Dedifferentiated amniotic fluid mesenchymal stem cell (primary cell): Measurements from ENCODE around the gene NRG3.

Experiments
- DNase-seq: peaks from one replicate; pipeline ENCODE4 v3.0.0-alpha.2; 2016; ENCODE audit errors: extremely low spot score

Gene NRG3

GRCh38 chr10:82089327-82089726 lies 214.3 kb downstream of the NRG3 start:
- no peak for DNase-seq

- no peak for DNase-seq
Measured at GRCh38 chr10:82091413-82091812, 216.4 kb downstream of the NRG3 start.

GRCh38 chr10:82092111-82092510 lies 217.1 kb downstream of the NRG3 start:
- DNase-seq, result no peak

- DNase-seq, result no peak
Measured at GRCh38 chr10:82124713-82125112, 249.7 kb downstream of the NRG3 start.

- DNase-seq, result no peak
Measured at GRCh38 chr10:82128527-82128926, 253.5 kb downstream of the NRG3 start.

- no peak for DNase-seq
Measured at GRCh38 chr10:82136103-82136502, 261.1 kb downstream of the NRG3 start.

- DNase-seq, result no peak
Measured at GRCh38 chr10:82144153-82144552, 269.2 kb downstream of the NRG3 start.

GRCh38 chr10:82148764-82149163 lies 273.8 kb downstream of the NRG3 start:
- no peak for DNase-seq

GRCh38 chr10:82149674-82150073 lies 274.7 kb downstream of the NRG3 start:
- no peak for DNase-seq

- no peak for DNase-seq
Measured at GRCh38 chr10:82150123-82150900, 275.3 kb downstream of the NRG3 start.

- DNase-seq, result no peak
Measured at GRCh38 chr10:82160307-82160706, 285.3 kb downstream of the NRG3 start.

GRCh38 chr10:82161264-82161663 lies 286.3 kb downstream of the NRG3 start:
- no peak for DNase-seq

- no peak for DNase-seq
Measured at GRCh38 chr10:82162549-82163195, 287.7 kb downstream of the NRG3 start.

- DNase-seq, result no peak
Measured at GRCh38 chr10:82171899-82172298, 296.9 kb downstream of the NRG3 start.

GRCh38 chr10:82176587-82176986 lies 301.6 kb downstream of the NRG3 start:
- no peak for DNase-seq

GRCh38 chr10:82190432-82191260 lies 315.7 kb downstream of the NRG3 start:
- no peak for DNase-seq

GRCh38 chr10:82191653-82192052 lies 316.7 kb downstream of the NRG3 start:
- DNase-seq, result no peak

GRCh38 chr10:82192665-82193064 lies 317.7 kb downstream of the NRG3 start:
- DNase-seq, result no peak

GRCh38 chr10:82194419-82194818 lies 319.4 kb downstream of the NRG3 start:
- DNase-seq, result no peak

- DNase-seq, result no peak
Measured at GRCh38 chr10:82206831-82207230, 331.8 kb downstream of the NRG3 start.

- no peak for DNase-seq
Measured at GRCh38 chr10:82208726-82209125, 333.7 kb downstream of the NRG3 start.

- DNase-seq, result no peak
Measured at GRCh38 chr10:82210331-82210730, 335.3 kb downstream of the NRG3 start.

- no peak for DNase-seq
Measured at GRCh38 chr10:82211346-82211745, 336.4 kb downstream of the NRG3 start.
